ENCODE measurements around the gene SKIC8. TPM values are rescaled to one million over a fixed set of nuclear protein-coding genes. Genes with fewer than 3 reads are reported as not detected.

SKIC8 gene
- total RNA-seq, 2 experiments from 2014 or later: 44.5 to 44.7 TPM

DNA sequence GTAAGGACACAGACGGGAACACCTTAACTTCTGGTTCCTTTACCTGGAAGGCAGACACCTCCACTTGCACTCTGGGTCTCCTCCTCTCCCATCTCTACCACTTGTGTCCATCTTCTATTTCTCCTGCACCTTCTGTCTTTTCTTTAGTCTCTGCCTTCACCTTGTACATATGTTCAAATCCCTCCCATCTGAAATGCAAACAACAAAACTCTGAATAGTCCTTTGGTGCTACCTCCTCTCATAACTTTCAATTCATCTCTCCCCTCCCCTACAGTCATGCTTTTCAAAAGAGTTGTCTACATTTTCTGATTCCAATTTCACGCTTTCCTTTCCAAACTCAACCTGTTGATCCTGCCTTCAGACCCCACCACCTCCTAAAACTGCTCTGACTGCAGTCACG is 35.4 kb upstream of the SKIC8 start:
- H3K4me3 Mint-ChIP-seq: no peak overlapping the region
- H3K27ac Mint-ChIP-seq: no peak overlapping the region
- CTCF ChIA-PET: no interaction called here
- DNase-seq: no peak
- peaks cover 2% of the 10 kb centered on the region for H3K4me1 Mint-ChIP-seq
- peaks cover 21% of the 10 kb centered on the region for H3K27me3 Mint-ChIP-seq
- POLR2A ChIA-PET: no interaction called here
- no peaks in the 10 kb centered on the region for H3K9me3 Mint-ChIP-seq
- H3K36me3 Mint-ChIP-seq (ENCODE audit: low read depth): no peaks in the 10 kb centered on the region

GRCh38 chr15:78329625-78330024 is 30.2 kb upstream of the SKIC8 start:
- H3K4me3 Mint-ChIP-seq: no peak overlapping the region
- no peaks in the 10 kb centered on the region for H3K27me3 Mint-ChIP-seq
- no peaks in the 10 kb centered on the region for H3K36me3 Mint-ChIP-seq (ENCODE audit: low read depth)
- CTCF ChIA-PET: interaction anchor here (0.5 kb wide), 1 partner anchor 216 kb away, joined by 4 read pairs; no protein-coding TSS in a partner anchor
- H3K27ac Mint-ChIP-seq: no peak overlapping the region
- DNase-seq: no peak
- POLR2A ChIA-PET: no interaction called here
- H3K4me1 Mint-ChIP-seq: no peaks in the 10 kb centered on the region
- no peaks in the 10 kb centered on the region for H3K9me3 Mint-ChIP-seq

GRCh38 chr15:78327466-78327865 is 28.1 kb upstream of the SKIC8 start:
- no peak overlapping the region for H3K27ac Mint-ChIP-seq
- no peaks in the 10 kb centered on the region for H3K36me3 Mint-ChIP-seq (ENCODE audit: low read depth)
- H3K4me1 Mint-ChIP-seq: no peaks in the 10 kb centered on the region
- ChIA-PET CTCF (interaction anchor here (1.0 to 1.3 kb wide), 2 partner anchors 17 to 20 kb away, joined by 3 read pairs; no protein-coding TSS in a partner anchor), POLR2A (no interaction called here)
- no peak for DNase-seq
- no peak overlapping the region for H3K4me3 Mint-ChIP-seq
- H3K27me3 Mint-ChIP-seq: no peaks in the 10 kb centered on the region
- no peaks in the 10 kb centered on the region for H3K9me3 Mint-ChIP-seq

GRCh38 chr15:78325092-78325843 is 25.9 kb upstream of the SKIC8 start:
- Mint-ChIP-seq H3K27ac (no peak overlapping the region), H3K9me3 (no peaks in the 10 kb centered on the region), H3K36me3 (ENCODE audit: low read depth) (no peaks in the 10 kb centered on the region), H3K4me3 (no peak overlapping the region), H3K4me1 (no peaks in the 10 kb centered on the region), H3K27me3 (no peaks in the 10 kb centered on the region)
- DNase-seq: no peak
- ChIA-PET POLR2A (interaction anchor here (0.7 kb wide), 1 partner anchor 90 kb away, joined by 3 read pairs; no protein-coding TSS in a partner anchor), CTCF (interaction anchor here (1.3 kb wide), 1 partner anchor 14 kb away, joined by 4 read pairs; no protein-coding TSS in a partner anchor)

- Mint-ChIP-seq H3K4me1 (no peaks in the 10 kb centered on the region), H3K27me3 (no peaks in the 10 kb centered on the region), H3K9me3 (no peaks in the 10 kb centered on the region), H3K4me3 (no peak overlapping the region), H3K36me3 (ENCODE audit: low read depth) (no peaks in the 10 kb centered on the region), H3K27ac (no peak overlapping the region)
- CTCF ChIA-PET: interaction anchor here (1.3 kb wide), 1 partner anchor 13 kb away, joined by 4 read pairs; no protein-coding TSS in a partner anchor
- DNase-seq: no peak
- POLR2A ChIA-PET: interaction anchor here (0.7 kb wide), 1 partner anchor 92 kb away, joined by 3 read pairs; no protein-coding TSS in a partner anchor
These were observed 24.7 kb upstream of the SKIC8 start for GRCh38 chr15:78324144-78324543.

DNA sequence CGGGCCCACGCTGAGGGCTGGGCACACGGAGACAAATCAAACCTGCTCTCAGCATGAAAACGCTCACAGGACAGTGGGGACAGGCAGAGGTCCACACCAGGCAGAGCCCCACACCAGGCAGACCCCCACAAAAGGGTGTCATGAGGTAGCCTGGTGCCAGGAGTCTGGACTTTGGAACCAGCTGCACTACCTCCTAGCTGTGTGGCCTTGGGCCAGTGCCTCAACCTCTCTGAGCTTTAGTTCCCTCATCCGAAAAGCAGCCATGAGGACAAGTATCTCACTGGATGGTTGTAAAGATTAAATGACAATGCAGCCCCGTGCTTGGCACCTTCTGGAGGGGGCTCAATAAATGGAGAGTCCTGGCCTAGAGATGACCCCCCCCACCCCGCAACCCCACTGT is 24.3 kb upstream of the SKIC8 start:
- Mint-ChIP-seq H3K27me3 (no peaks in the 10 kb centered on the region), H3K9me3 (no peaks in the 10 kb centered on the region), H3K4me3 (no peak overlapping the region), H3K27ac (no peak overlapping the region), H3K36me3 (ENCODE audit: low read depth) (no peaks in the 10 kb centered on the region), H3K4me1 (no peaks in the 10 kb centered on the region)
- no peak for DNase-seq
- POLR2A ChIA-PET: no interaction called here
- CTCF ChIA-PET: no interaction called here

- H3K9me3 Mint-ChIP-seq: no peaks in the 10 kb centered on the region
- no peak for DNase-seq
- H3K36me3 Mint-ChIP-seq (ENCODE audit: low read depth): no peaks in the 10 kb centered on the region
- no peak overlapping the region for H3K27ac Mint-ChIP-seq
- CTCF ChIA-PET: interaction anchor here (0.7 kb wide), 1 partner anchor 14 kb away, joined by 3 read pairs; no protein-coding TSS in a partner anchor
- no peak overlapping the region for H3K4me3 Mint-ChIP-seq
- no peaks in the 10 kb centered on the region for H3K27me3 Mint-ChIP-seq
- H3K4me1 Mint-ChIP-seq: no peaks in the 10 kb centered on the region
- POLR2A ChIA-PET: no interaction called here
These were observed 23.5 kb upstream of the SKIC8 start for GRCh38 chr15:78322724-78323521.

- no peaks in the 10 kb centered on the region for H3K9me3 Mint-ChIP-seq
- CTCF ChIA-PET: interaction anchor here (0.7 to 1.4 kb wide), 2 partner anchors 13 to 22 kb away, joined by 3 read pairs; partner anchors contain the start of gene SKIC8
- H3K36me3 Mint-ChIP-seq (ENCODE audit: low read depth): no peaks in the 10 kb centered on the region
- H3K27ac Mint-ChIP-seq: no peak overlapping the region
- no peaks in the 10 kb centered on the region for H3K27me3 Mint-ChIP-seq
- DNase-seq: no peak
- H3K4me1 Mint-ChIP-seq: no peaks in the 10 kb centered on the region
- no peak overlapping the region for H3K4me3 Mint-ChIP-seq
- POLR2A ChIA-PET: no interaction called here
These were observed 22.8 kb upstream of the SKIC8 start for GRCh38 chr15:78322243-78322642.

GRCh38 chr15:78321786-78322185 is 22.4 kb upstream of the SKIC8 start:
- ChIA-PET POLR2A (no interaction called here), CTCF (interaction anchor here (0.7 to 1.7 kb wide), 3 partner anchors 11 to 22 kb away, joined by 3 to 5 read pairs (median 3); partner anchors contain the start of gene SKIC8)
- H3K27ac Mint-ChIP-seq: no peak overlapping the region
- H3K9me3 Mint-ChIP-seq: no peaks in the 10 kb centered on the region
- no peaks in the 10 kb centered on the region for H3K27me3 Mint-ChIP-seq
- DNase-seq: no peak
- no peaks in the 10 kb centered on the region for H3K36me3 Mint-ChIP-seq (ENCODE audit: low read depth)
- H3K4me1 Mint-ChIP-seq: no peaks in the 10 kb centered on the region
- no peak overlapping the region for H3K4me3 Mint-ChIP-seq

DNA sequence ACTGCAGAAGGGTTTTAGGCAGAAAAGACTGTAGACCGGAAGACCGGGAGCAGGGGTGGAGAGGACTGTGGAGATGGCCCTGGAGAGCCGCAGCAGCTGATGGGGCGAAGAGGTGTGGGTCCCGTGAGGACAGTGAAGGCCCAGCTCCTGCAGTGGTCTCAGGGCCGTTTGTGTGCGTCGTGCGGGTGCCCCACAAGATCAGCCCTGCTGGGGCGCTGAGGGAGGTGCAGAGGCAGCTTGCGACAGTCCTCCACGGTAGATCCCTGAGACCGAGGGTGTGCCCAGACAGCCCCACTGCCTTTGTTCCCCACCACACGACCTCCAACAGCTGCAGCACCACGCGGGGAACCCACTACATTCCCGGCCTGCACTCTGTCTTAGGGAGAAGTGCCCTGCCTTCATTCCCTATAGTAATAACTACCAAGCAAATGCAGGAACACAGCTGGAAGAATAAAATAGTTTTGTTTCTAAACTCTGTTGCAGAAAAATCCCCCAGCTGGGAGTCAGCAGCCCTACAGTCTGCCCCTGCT is 21.7 kb upstream of the SKIC8 start:
- Mint-ChIP-seq H3K27ac (no peak overlapping the region), H3K27me3 (no peaks in the 10 kb centered on the region), H3K36me3 (ENCODE audit: low read depth) (no peaks in the 10 kb centered on the region), H3K4me3 (no peak overlapping the region), H3K9me3 (no peaks in the 10 kb centered on the region), H3K4me1 (no peaks in the 10 kb centered on the region)
- ChIA-PET POLR2A (no interaction called here), CTCF (interaction anchor here (1.4 to 1.7 kb wide), 2 partner anchors 10 to 21 kb away, joined by 3 to 5 read pairs; partner anchors contain the start of gene SKIC8)
- DNase-seq: no peak

GRCh38 chr15:78320183-78320582 is 20.8 kb upstream of the SKIC8 start:
- no peak overlapping the region for H3K4me3 Mint-ChIP-seq
- no peaks in the 10 kb centered on the region for H3K4me1 Mint-ChIP-seq
- no peak for DNase-seq
- ChIA-PET POLR2A (no interaction called here), CTCF (interaction anchor here (1.7 kb wide), 1 partner anchor 9 kb away, joined by 5 read pairs; no protein-coding TSS in a partner anchor)
- no peaks in the 10 kb centered on the region for H3K36me3 Mint-ChIP-seq (ENCODE audit: low read depth)
- no peak overlapping the region for H3K27ac Mint-ChIP-seq
- H3K9me3 Mint-ChIP-seq: no peaks in the 10 kb centered on the region
- no peaks in the 10 kb centered on the region for H3K27me3 Mint-ChIP-seq

- Mint-ChIP-seq H3K27me3 (no peaks in the 10 kb centered on the region), H3K4me3 (no peak overlapping the region), H3K4me1 (no peaks in the 10 kb centered on the region), H3K36me3 (ENCODE audit: low read depth) (no peaks in the 10 kb centered on the region), H3K9me3 (no peaks in the 10 kb centered on the region), H3K27ac (no peak overlapping the region)
- no peak for DNase-seq
- CTCF ChIA-PET: no interaction called here
- POLR2A ChIA-PET: no interaction called here
These were observed 20.2 kb upstream of the SKIC8 start for GRCh38 chr15:78319588-78319987.

Data from activated CD4-positive, alpha-beta T cell treated with anti-CD3 and anti-CD28 coated beads, Interleukin-2, amount 10 ng/mL, durations not matched to agents 7 days and 5 days (primary cell).